ENCODE data around the gene VPS36.
"Not testable (repeated sequence)": the region's sequence is repeated elsewhere in the genome, so short reads cannot be mapped to it uniquely, and the experiment has no call there.

Gene VPS36

GRCh38 chr13:52450012-52450792 is at the start of gene VPS36:
TSS of gene VPS36 (minus strand) at chr13:52450634. CDS start at chr13:52450594, 40 bp downstream.
- peak; percentile 55 for DNase-seq (ENCODE audit: low read depth)

- DNase-seq (ENCODE audit: low read depth): not testable (repeated sequence)
Measured at GRCh38 chr13:52497979-52498378, 47.5 kb upstream of the VPS36 start.

GRCh38 chr13:52494241-52494640 is 43.8 kb upstream of the VPS36 start:
- DNase-seq (ENCODE audit: low read depth): not testable (repeated sequence)

- not testable (repeated sequence) for DNase-seq (ENCODE audit: low read depth)
Measured at GRCh38 chr13:52491015-52491414, 40.6 kb upstream of the VPS36 start.

- not testable (repeated sequence) for DNase-seq (ENCODE audit: low read depth)
Measured at GRCh38 chr13:52488763-52489162, 38.3 kb upstream of the VPS36 start.

GRCh38 chr13:52487078-52487477 is 36.6 kb upstream of the VPS36 start:
- not testable (repeated sequence) for DNase-seq (ENCODE audit: low read depth)

- not testable (repeated sequence) for DNase-seq (ENCODE audit: low read depth)
Measured at GRCh38 chr13:52480677-52481428, 30.4 kb upstream of the VPS36 start.

- DNase-seq (ENCODE audit: low read depth): not testable (repeated sequence)
Measured at GRCh38 chr13:52468487-52468886, 18.1 kb upstream of the VPS36 start.

GRCh38 chr13:52463526-52463925 is 13.1 kb upstream of the VPS36 start:
- no peak for DNase-seq (ENCODE audit: low read depth)

- no peak for DNase-seq (ENCODE audit: low read depth)
Measured at GRCh38 chr13:52461265-52461664, 10.8 kb upstream of the VPS36 start.

GRCh38 chr13:52459668-52460067 is 9.2 kb upstream of the VPS36 start:
- DNase-seq (ENCODE audit: low read depth): no peak

GRCh38 chr13:52455677-52456041 is 5.2 kb upstream of the VPS36 start:
- no peak for DNase-seq (ENCODE audit: low read depth)

GRCh38 chr13:52454820-52455676 is 4.6 kb upstream of the VPS36 start, which contains the start of gene CKAP2:
TSS of gene CKAP2 (plus strand) at chr13:52455478. CDS start at chr13:52455557, 79 bp downstream.
- peak; percentile 66 for DNase-seq (ENCODE audit: low read depth)

- DNase-seq (ENCODE audit: low read depth): no peak
Measured at GRCh38 chr13:52454459-52454819, 4.0 kb upstream of the VPS36 start.

GRCh38 chr13:52452470-52452869 is 2.0 kb upstream of the VPS36 start:
- DNase-seq (ENCODE audit: low read depth): no peak

GRCh38 chr13:52451135-52451804 is 836 bp upstream of the VPS36 start:
- no peak for DNase-seq (ENCODE audit: low read depth)

- DNase-seq (ENCODE audit: low read depth): no peak
Measured at GRCh38 chr13:52450793-52451116, 321 bp upstream of the VPS36 start.

- DNase-seq (ENCODE audit: low read depth): no peak
Measured at GRCh38 chr13:52449331-52450011, 963 bp downstream of the VPS36 start.

- DNase-seq (ENCODE audit: low read depth): no peak
Measured at GRCh38 chr13:52447815-52448552, 2.5 kb downstream of the VPS36 start.

GRCh38 chr13:52447354-52447753 is 3.1 kb downstream of the VPS36 start:
- DNase-seq (ENCODE audit: low read depth): no peak

GRCh38 chr13:52446265-52446664 is 4.2 kb downstream of the VPS36 start:
- no peak for DNase-seq (ENCODE audit: low read depth)

Data from non-pigmented ciliary epithelial cell (primary cell).